Fibroblast of lung (primary cell): ENCODE results near the gene NYNRIN. TPM values are rescaled to one million over a fixed set of nuclear protein-coding genes. Genes with fewer than 3 reads are reported as not detected.

Experiments used
- DNase-seq, 2 donors: peaks; one replicate each; pipeline versions ENCODE4 v3.0.0 to v3.0.0-alpha.2; 2010; ENCODE audit warnings: low read depth in 2 of 2
- H2AFZ ChIP-seq: 2 replicates; pipeline ENCODE4 v1.5.1; 2012; ENCODE audit warnings: low read length, control low read depth, inconsistent platforms
- H3K27ac ChIP-seq: 2 replicates; pipeline ENCODE4 v1.5.1; 2011; ENCODE audit warnings: low read length, control low read depth; ENCODE audit not compliant: insufficient read depth
- H3K27me3 ChIP-seq: 2 replicates; pipeline ENCODE4 v1.5.1; 2011; ENCODE audit warnings: mild to moderate bottlenecking, low read length; ENCODE audit not compliant: control insufficient read depth, insufficient read depth
- H3K36me3 ChIP-seq: 2 replicates; pipeline ENCODE4 v1.5.1; 2011; ENCODE audit warnings: low read length; ENCODE audit not compliant: control insufficient read depth, insufficient read depth
- H3K4me1 ChIP-seq: 2 replicates; pipeline ENCODE4 v1.5.1; 2011; ENCODE audit warnings: low read length; ENCODE audit not compliant: control insufficient read depth, insufficient read depth; ENCODE audit errors: extremely low read depth
- H3K4me2 ChIP-seq: 2 replicates; pipeline ENCODE4 v1.5.1; 2011; ENCODE audit warnings: low read length, control low read depth; ENCODE audit not compliant: insufficient read depth; ENCODE audit errors: extremely low read depth
- H3K4me3 ChIP-seq, 4 experiments: fragments of 200-600 bp in 1 of 4; sonication (generic) in 1 of 4; replicated peaks in 1 of 4; 2 replicates each; pipeline ENCODE4 v1.5.1; 2011 to 2016; ENCODE audit warnings: low read length in 4 of 4, low read depth in 3 of 4, mild to moderate bottlenecking in 3 of 4, control low read depth in 2 of 4, inconsistent platforms in 1 of 4, mixed read lengths in 1 of 4; ENCODE audit not compliant: insufficient read depth in 1 of 4; ENCODE audit errors: control extremely low read depth in 1 of 4
- H3K79me2 ChIP-seq: 2 replicates; pipeline ENCODE4 v1.5.1; 2012; ENCODE audit warnings: mild to moderate bottlenecking, low read length, inconsistent platforms; ENCODE audit not compliant: control insufficient read depth, insufficient read depth
- H3K9ac ChIP-seq: 2 replicates; pipeline ENCODE4 v1.5.1; 2011; ENCODE audit warnings: mild to moderate bottlenecking, low read length, control low read depth; ENCODE audit not compliant: insufficient read depth
- H3K9me3 ChIP-seq: 2 replicates; pipeline ENCODE4 v1.5.1; 2012; ENCODE audit warnings: low read depth, low read length; ENCODE audit not compliant: control insufficient read depth, insufficient read depth
- H4K20me1 ChIP-seq: 2 replicates; pipeline ENCODE4 v1.5.1; 2011; ENCODE audit warnings: low read length; ENCODE audit not compliant: control insufficient read depth, insufficient read depth; ENCODE audit errors: extremely low read depth
- EZH2 ChIP-seq: IDR thresholded peaks from 2 replicates; pipeline ENCODE4 v1.5.1; 2012; ENCODE audit warnings: low read length, control low read depth, mild to moderate bottlenecking; ENCODE audit errors: missing control alignments
- polyA plus RNA-seq, 2 donors: library from polyadenylated mRNA; depleted of rRNA in 1 of 2; stranded (reverse) in 1 of 2; unstranded in 1 of 2; fragments of >200 nt; gene quantifications; 2 replicates each; pipeline ENCODE4 v1.2.1, GENCODE V29; 2011 to 2012; ENCODE audit warnings: missing spikeins in 1 of 2
- total RNA-seq: library from RNA; depleted of rRNA; stranded (reverse); fragments of >200 nt; gene quantifications from 2 replicates; pipeline ENCODE4 v1.2.1, GENCODE V29; 2014
- TF ChIP-seq, protein P1 (sequence below), 2 donors: IDR thresholded peaks in 1 of 2; conservative IDR thresholded peaks in 1 of 2; 1 replicate in 1 of 2; 2 replicates in 1 of 2; pipeline ENCODE4 v1.5.1; 2011 to 2012; ENCODE audit warnings: low read length in 2 of 2, control low read depth in 1 of 2, inconsistent platforms in 1 of 2, low read depth in 1 of 2, mild to moderate bottlenecking in 1 of 2

NYNRIN gene
- total and polyA plus RNA-seq, 2 donors (not counting 1 experiment from before 2014, with no cell fraction given) = 7.7 to 16.2 TPM

DNA sequence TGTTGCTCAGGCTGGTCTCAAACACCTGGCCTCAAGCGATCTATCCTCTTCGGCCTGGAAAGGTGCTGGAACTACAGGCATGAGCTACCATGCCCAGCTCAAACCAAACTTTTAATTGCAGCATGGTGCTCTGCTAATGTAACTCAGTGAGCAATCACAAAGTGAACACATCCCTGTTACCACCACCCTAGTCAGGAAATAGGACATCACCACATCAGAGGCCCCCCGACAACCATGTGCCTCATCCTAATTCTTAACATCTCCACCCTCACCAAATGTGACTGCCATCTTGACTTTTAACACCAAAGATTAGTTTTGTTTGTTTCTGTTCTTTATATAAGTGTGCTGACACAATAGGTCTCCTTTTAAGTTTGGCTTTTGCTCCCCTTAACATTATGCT is 66.6 kb downstream of the NYNRIN start:
- no peak overlapping the region for H3K9ac ChIP-seq
- no peaks in the 10 kb centered on the region for H3K79me2 ChIP-seq
- H3K4me2 ChIP-seq = no peak overlapping the region
- no peaks in the 10 kb centered on the region for H3K9me3 ChIP-seq
- H3K4me1 ChIP-seq = no peaks in the 10 kb centered on the region
- H4K20me1 ChIP-seq = no peaks in the 10 kb centered on the region
- no peak for TF ChIP-seq EZH2
- TF ChIP-seq, protein P1, sequence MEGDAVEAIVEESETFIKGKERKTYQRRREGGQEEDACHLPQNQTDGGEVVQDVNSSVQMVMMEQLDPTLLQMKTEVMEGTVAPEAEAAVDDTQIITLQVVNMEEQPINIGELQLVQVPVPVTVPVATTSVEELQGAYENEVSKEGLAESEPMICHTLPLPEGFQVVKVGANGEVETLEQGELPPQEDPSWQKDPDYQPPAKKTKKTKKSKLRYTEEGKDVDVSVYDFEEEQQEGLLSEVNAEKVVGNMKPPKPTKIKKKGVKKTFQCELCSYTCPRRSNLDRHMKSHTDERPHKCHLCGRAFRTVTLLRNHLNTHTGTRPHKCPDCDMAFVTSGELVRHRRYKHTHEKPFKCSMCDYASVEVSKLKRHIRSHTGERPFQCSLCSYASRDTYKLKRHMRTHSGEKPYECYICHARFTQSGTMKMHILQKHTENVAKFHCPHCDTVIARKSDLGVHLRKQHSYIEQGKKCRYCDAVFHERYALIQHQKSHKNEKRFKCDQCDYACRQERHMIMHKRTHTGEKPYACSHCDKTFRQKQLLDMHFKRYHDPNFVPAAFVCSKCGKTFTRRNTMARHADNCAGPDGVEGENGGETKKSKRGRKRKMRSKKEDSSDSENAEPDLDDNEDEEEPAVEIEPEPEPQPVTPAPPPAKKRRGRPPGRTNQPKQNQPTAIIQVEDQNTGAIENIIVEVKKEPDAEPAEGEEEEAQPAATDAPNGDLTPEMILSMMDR (conservative IDR thresholded peaks at IDR 0.05 in 1 of 2, IDR thresholded peaks at IDR 0.05 in 1 of 2; ENCODE audit: low read depth in 1 of 2, low read length in 2 of 2) = no peak
- no peak overlapping the region for H3K4me3 ChIP-seq
- H3K36me3 ChIP-seq = no peaks in the 10 kb centered on the region
- H3K27me3 ChIP-seq = no peaks in the 10 kb centered on the region
- no peak overlapping the region for H3K27ac ChIP-seq
- DNase-seq = no peak
- no peak overlapping the region for H2AFZ ChIP-seq

DNA sequence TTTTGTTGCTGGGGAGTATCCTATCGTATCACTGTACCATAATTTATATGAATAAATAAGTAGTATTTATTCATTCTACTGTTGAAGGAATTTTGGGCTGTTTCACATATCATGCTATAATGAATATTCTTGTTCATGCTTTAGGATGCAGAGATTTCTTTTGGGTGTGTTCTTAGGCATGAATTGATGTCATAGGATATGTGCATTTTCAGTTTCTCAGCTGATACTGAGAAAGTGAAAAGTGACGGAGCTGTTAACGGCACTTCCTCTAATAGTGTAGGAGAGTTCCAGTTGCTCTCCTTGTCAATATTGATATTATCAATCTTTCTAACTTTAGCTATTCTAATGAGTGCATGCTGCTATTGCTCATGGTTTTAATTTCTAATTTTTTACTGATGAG is 67.0 kb downstream of the NYNRIN start:
- no peak overlapping the region for H3K4me3 ChIP-seq
- H2AFZ ChIP-seq = no peak overlapping the region
- H3K4me2 ChIP-seq = no peak overlapping the region
- no peaks in the 10 kb centered on the region for H3K79me2 ChIP-seq
- H3K27ac ChIP-seq = no peak overlapping the region
- DNase-seq = no peak
- no peak overlapping the region for H3K9ac ChIP-seq
- no peaks in the 10 kb centered on the region for H3K27me3 ChIP-seq
- H3K9me3 ChIP-seq = no peaks in the 10 kb centered on the region
- no peaks in the 10 kb centered on the region for H3K36me3 ChIP-seq
- TF ChIP-seq EZH2 = no peak
- TF ChIP-seq, protein P1 (conservative IDR thresholded peaks at IDR 0.05 in 1 of 2, IDR thresholded peaks at IDR 0.05 in 1 of 2; ENCODE audit: low read depth in 1 of 2, low read length in 2 of 2) = no peak
- H4K20me1 ChIP-seq = no peaks in the 10 kb centered on the region
- no peaks in the 10 kb centered on the region for H3K4me1 ChIP-seq

Other genes starting within 250 kb of the NYNRIN start
- 110 and 142 TPM in 2 replicates for gene IRF9, start 237.7 kb upstream of the NYNRIN start, total RNA-seq
- 70.4 and 79.9 TPM in 2 replicates for gene IRF9, start 237.7 kb upstream of the NYNRIN start, polyA plus RNA-seq
- 0.51 and 1.8 TPM in 2 replicates for gene REC8, start 226.9 kb upstream of the NYNRIN start, total RNA-seq
- gene REC8, start 226.9 kb upstream of the NYNRIN start, polyA plus RNA-seq = 1.5 and 2.2 TPM in 2 replicates
- 22.6 and 25.3 TPM in 2 replicates for gene IPO4, start 210.2 kb upstream of the NYNRIN start, total RNA-seq
- gene IPO4, start 210.2 kb upstream of the NYNRIN start, polyA plus RNA-seq = 12.4 and 27.8 TPM in 2 replicates
- 49.6 and 61.6 TPM in 2 replicates for gene TM9SF1, start 203.6 kb upstream of the NYNRIN start, total RNA-seq
- 60.9 and 65.1 TPM in 2 replicates for gene TM9SF1, start 203.6 kb upstream of the NYNRIN start, polyA plus RNA-seq
- gene TSSK4, start 193.3 kb upstream of the NYNRIN start, total RNA-seq = under 0.01 and 0.17 TPM in 2 replicates
- not detected in 2 replicates for gene TSSK4, start 193.3 kb upstream of the NYNRIN start, polyA plus RNA-seq
- 22.1 and 24.9 TPM in 2 replicates for gene CHMP4A, start 185.5 kb upstream of the NYNRIN start, total RNA-seq
- 96.8 and 133 TPM in 2 replicates for gene CHMP4A, start 185.5 kb upstream of the NYNRIN start, polyA plus RNA-seq
- gene MDP1, start 182.9 kb upstream of the NYNRIN start, total RNA-seq = 13.6 and 22.1 TPM in 2 replicates
- gene MDP1, start 182.9 kb upstream of the NYNRIN start, polyA plus RNA-seq = 14.4 TPM in 2 replicates
- 140 and 145 TPM in 2 replicates for gene NEDD8, start 166.6 kb upstream of the NYNRIN start, total RNA-seq
- gene NEDD8, start 166.6 kb upstream of the NYNRIN start, polyA plus RNA-seq = 441 and 587 TPM in 2 replicates
- 128 and 147 TPM in 2 replicates for gene GMPR2, start 166.1 kb upstream of the NYNRIN start, total RNA-seq
- gene GMPR2, start 166.1 kb upstream of the NYNRIN start, polyA plus RNA-seq = 68.3 and 80.2 TPM in 2 replicates
- gene TINF2, start 156.4 kb upstream of the NYNRIN start, total RNA-seq = 54.7 and 61.4 TPM in 2 replicates
- 42.6 and 47.7 TPM in 2 replicates for gene TINF2, start 156.4 kb upstream of the NYNRIN start, polyA plus RNA-seq
- gene TGM1, start 135.8 kb upstream of the NYNRIN start, total RNA-seq = 0.51 and 0.83 TPM in 2 replicates
- 1.3 and 1.4 TPM in 2 replicates for gene TGM1, start 135.8 kb upstream of the NYNRIN start, polyA plus RNA-seq
- gene RABGGTA, start 127.4 kb upstream of the NYNRIN start, total RNA-seq = 14.1 and 21.0 TPM in 2 replicates
- 15.1 and 19.4 TPM in 2 replicates for gene RABGGTA, start 127.4 kb upstream of the NYNRIN start, polyA plus RNA-seq
- gene DHRS1, start 99.2 kb upstream of the NYNRIN start, total RNA-seq = 6.9 and 10.7 TPM in 2 replicates
- gene DHRS1, start 99.2 kb upstream of the NYNRIN start, polyA plus RNA-seq = 21.0 and 24.5 TPM in 2 replicates
- 16.2 and 16.7 TPM in 2 replicates for gene NOP9, start 99.2 kb upstream of the NYNRIN start, total RNA-seq
- 8.0 and 13.5 TPM in 2 replicates for gene NOP9, start 99.2 kb upstream of the NYNRIN start, polyA plus RNA-seq
- 0.33 and 0.51 TPM in 2 replicates for gene CIDEB, start 91.0 kb upstream of the NYNRIN start, total RNA-seq
- gene CIDEB, start 91.0 kb upstream of the NYNRIN start, polyA plus RNA-seq = 0.35 and 0.42 TPM in 2 replicates
- gene LTB4R2, start 88.9 kb upstream of the NYNRIN start, total RNA-seq = 1.3 and 1.8 TPM in 2 replicates
- 0.23 and 0.28 TPM in 2 replicates for gene LTB4R2, start 88.9 kb upstream of the NYNRIN start, polyA plus RNA-seq
- 0.66 and 1.0 TPM in 2 replicates for gene LTB4R, start 87.5 kb upstream of the NYNRIN start, total RNA-seq
- 0.49 and 0.62 TPM in 2 replicates for gene LTB4R, start 87.5 kb upstream of the NYNRIN start, polyA plus RNA-seq
- 1.3 and 7.4 TPM in 2 replicates for gene ADCY4, start 63.9 kb upstream of the NYNRIN start, total RNA-seq
- gene ADCY4, start 63.9 kb upstream of the NYNRIN start, polyA plus RNA-seq = 0.43 and 1.4 TPM in 2 replicates
- 0.26 and 0.33 TPM in 2 replicates for gene RIPK3, start 59.0 kb upstream of the NYNRIN start, total RNA-seq
- 0.20 and 0.34 TPM in 2 replicates for gene RIPK3, start 59.0 kb upstream of the NYNRIN start, polyA plus RNA-seq
- 33.1 and 59.9 TPM in 2 replicates for gene NFATC4, start 30.8 kb upstream of the NYNRIN start, total RNA-seq
- gene NFATC4, start 30.8 kb upstream of the NYNRIN start, polyA plus RNA-seq = 23.8 and 27.1 TPM in 2 replicates
- 2.6 and 5.3 TPM in 2 replicates for gene CBLN3, start 30.7 kb downstream of the NYNRIN start, total RNA-seq
- gene CBLN3, start 30.7 kb downstream of the NYNRIN start, polyA plus RNA-seq = 2.6 and 2.7 TPM in 2 replicates
- gene KHNYN, start 31.0 kb downstream of the NYNRIN start, total RNA-seq = 55.2 and 61.1 TPM in 2 replicates
- 12.2 and 14.6 TPM in 2 replicates for gene KHNYN, start 31.0 kb downstream of the NYNRIN start, polyA plus RNA-seq
- 8.7 and 9.9 TPM in 2 replicates for gene SDR39U1, start 43.8 kb downstream of the NYNRIN start, total RNA-seq
- 24.7 and 31.9 TPM in 2 replicates for gene SDR39U1, start 43.8 kb downstream of the NYNRIN start, polyA plus RNA-seq
- gene CMA1, start 109.3 kb downstream of the NYNRIN start, total RNA-seq = not detected in 2 replicates
- not detected in 2 replicates for gene CMA1, start 109.3 kb downstream of the NYNRIN start, polyA plus RNA-seq
- gene CTSG, start 177.2 kb downstream of the NYNRIN start, total RNA-seq = not detected in 2 replicates
- gene CTSG, start 177.2 kb downstream of the NYNRIN start, polyA plus RNA-seq = not detected in 2 replicates
- not detected in 2 replicates for gene GZMH, start 210.7 kb downstream of the NYNRIN start, total RNA-seq
- gene GZMH, start 210.7 kb downstream of the NYNRIN start, polyA plus RNA-seq = not detected in 2 replicates
- not detected in 2 replicates for gene GZMB, start 235.2 kb downstream of the NYNRIN start, total RNA-seq
- not detected in 2 replicates for gene GZMB, start 235.2 kb downstream of the NYNRIN start, polyA plus RNA-seq